HepG2 (cell line): ENCODE data around the gene TEAD3. TPM values are rescaled to one million over a fixed set of nuclear protein-coding genes. Genes with fewer than 3 reads are reported as not detected.

Experiments
- ATAC-seq: fragments of 200-7000 bp; cut with Tn5 transposase; 3 replicates; pipeline ENCODE4 v1.9.1; 2020; ENCODE audit warnings: mild to moderate bottlenecking, moderate library complexity
- BruUV-seq: library from RNA; stranded (reverse); fragments of 400-500 nt; replicated peaks from 2 replicates; lab custom pipeline; 2021; lab: Mats Ljungman, UMichigan
- CTCF ChIA-PET: fragments of 300-600 bp; formaldehyde crosslinking; extraction: SDS; loops from one replicate; lab custom pipeline; 2021; ENCODE audit warnings: low total read pairs, inconsistent platforms, low intra/inter-chr PET ratio; lab: Yijun Ruan, JAX
- POLR2A ChIA-PET: fragments of 350-600 bp; sonication (Branson Sonifier 250); formaldehyde crosslinking; loops from one replicate; lab custom pipeline; 2020; ENCODE audit warnings: antibody characterized with exemption, inconsistent platforms; lab: Yijun Ruan, JAX
- DNase-seq: peaks from one replicate; pipeline ENCODE4 v3.0.0-alpha.2; 2015; ENCODE audit warnings: low spot score
- FAIRE-seq: peaks from 3 replicates; lab custom pipeline; 2011; peaks lifted over from hg19 to GRCh38; lab: Jason Lieb, UNC
- H2AFZ ChIP-seq: one replicate; pipeline ENCODE4 v1.6.1; 2011; ENCODE audit warnings: low read length, inconsistent platforms
- H3K27ac ChIP-seq: fragments of 300-600 bp; 3 replicates; pipeline ENCODE4 v1.8.0; 2011; ENCODE audit warnings: mixed run types, mild to moderate bottlenecking, mixed read lengths, low read length, inconsistent platforms; ENCODE audit not compliant: insufficient read depth; ENCODE audit errors: extremely low read length
- H3K27me3 ChIP-seq, 2 experiments: fragments of 200-600 bp in 1 of 2; 2 replicates in 1 of 2; 3 replicates in 1 of 2; pipeline versions ENCODE4 v1.6.0 to v1.8.0; 2011; ENCODE audit warnings: low read length in 2 of 2, mild to moderate bottlenecking in 2 of 2, moderate library complexity in 2 of 2, inconsistent platforms in 1 of 2; ENCODE audit not compliant: insufficient read depth in 2 of 2, control insufficient read depth in 1 of 2
- H3K36me3 ChIP-seq, 2 experiments: fragments of 200-600 bp in 1 of 2; replicated peaks in 1 of 2; 2 replicates in 1 of 2; 3 replicates in 1 of 2; pipeline versions ENCODE4 v1.5.1 to v1.8.0; 2011; ENCODE audit warnings: low read length in 2 of 2, inconsistent platforms in 1 of 2; ENCODE audit not compliant: insufficient read depth in 2 of 2, control insufficient read depth in 1 of 2
- H3K4me1 ChIP-seq: 2 replicates; pipeline ENCODE4 v1.5.1; 2012; ENCODE audit warnings: low read length, inconsistent platforms; ENCODE audit not compliant: insufficient read depth
- H3K4me2 ChIP-seq: 2 replicates; pipeline ENCODE4 v1.6.0; 2011; ENCODE audit warnings: low read depth, low read length, inconsistent platforms
- H3K4me3 ChIP-seq, 3 experiments: fragments of 200-600 bp in 1 of 3; sonication (generic), shearing (Covaris generic) in 1 of 3; replicated peaks in 1 of 3; 2 replicates each; pipeline ENCODE4 v1.5.1; 2011 to 2016; ENCODE audit warnings: low read length in 3 of 3, inconsistent platforms in 2 of 3, low read depth in 2 of 3, mild to moderate bottlenecking in 2 of 3, control low read depth in 1 of 3, mixed read lengths in 1 of 3; ENCODE audit not compliant: insufficient read depth in 1 of 3
- H3K79me2 ChIP-seq: one replicate; pipeline ENCODE4 v1.6.1; 2011; ENCODE audit warnings: low read length, inconsistent platforms; ENCODE audit not compliant: insufficient read depth
- H3K9ac ChIP-seq: 2 replicates; pipeline ENCODE4 v1.6.0; 2011; ENCODE audit warnings: mild to moderate bottlenecking, low read depth, low read length, inconsistent platforms; ENCODE audit not compliant: insufficient read depth
- H3K9me3 ChIP-seq: 2 replicates; pipeline ENCODE4 v1.5.1; 2012; ENCODE audit warnings: mild to moderate bottlenecking, low read length
- H4K20me1 ChIP-seq: 2 replicates; pipeline ENCODE4 v1.6.0; 2011; ENCODE audit warnings: inconsistent platforms, mild to moderate bottlenecking, low read length, moderate library complexity; ENCODE audit not compliant: insufficient read depth
- AGO1 ChIP-seq: fragments of 200-400 bp; formaldehyde crosslinking; IDR thresholded peaks from 2 replicates; pipeline ENCODE4 v1.6.1; 2017; ENCODE audit warnings: mild to moderate bottlenecking, low read depth, low read length, moderate library complexity; ENCODE audit not compliant: poor library complexity, severe bottlenecking
- ARID4A ChIP-seq: sonication (generic); formaldehyde crosslinking; IDR thresholded peaks from 2 replicates; pipeline ENCODE4 v1.5.0; 2020; ENCODE audit warnings: mild to moderate bottlenecking, missing genetic modification reagents, borderline replicate concordance
- MLLT10 ChIP-seq: sonication (generic); formaldehyde crosslinking; IDR thresholded peaks from 2 replicates; pipeline ENCODE4 v1.4.0; 2020; ENCODE audit warnings: missing genetic modification reagents
- NFE2L1 ChIP-seq: sonication (generic); formaldehyde crosslinking; IDR thresholded peaks from 2 replicates; pipeline ENCODE4 v1.4.0; 2020; ENCODE audit warnings: missing genetic modification reagents, mild to moderate bottlenecking, borderline replicate concordance
- NFKB2 ChIP-seq: sonication (generic); formaldehyde crosslinking; IDR thresholded peaks from 2 replicates; pipeline ENCODE4 v1.4.0; 2020; ENCODE audit warnings: missing genetic modification reagents, borderline replicate concordance
- NR1H2 ChIP-seq: sonication (generic); formaldehyde crosslinking; IDR thresholded peaks from 2 replicates; pipeline ENCODE4 v1.8.1; 2022; ENCODE audit warnings: low read depth, missing genetic modification reagents, borderline replicate concordance
- RXRA ChIP-seq: sonication (generic); formaldehyde crosslinking; IDR thresholded peaks from 2 replicates; pipeline ENCODE4 v1.5.1; 2020; ENCODE audit warnings: missing genetic modification reagents
- TBX2 ChIP-seq: sonication (generic); formaldehyde crosslinking; IDR thresholded peaks from 2 replicates; pipeline ENCODE4 v1.5.0; 2020; ENCODE audit warnings: missing genetic modification reagents, mild to moderate bottlenecking, borderline replicate concordance
- ZBTB1 ChIP-seq: sonication (generic); formaldehyde crosslinking; IDR thresholded peaks from 2 replicates; pipeline ENCODE4 v1.4.0; 2020; ENCODE audit warnings: missing genetic modification reagents, borderline replicate concordance
- ZNF17 ChIP-seq: sonication (generic); formaldehyde crosslinking; IDR thresholded peaks from 2 replicates; pipeline ENCODE4 v1.5.0; 2020; ENCODE audit warnings: mild to moderate bottlenecking, missing genetic modification reagents
- ZNF205 ChIP-seq: IDR thresholded peaks from 2 replicates; pipeline ENCODE4 v1.6.1; 2018; ENCODE audit warnings: missing biosample characterization, missing genetic modification reagents
- ZNF607 ChIP-seq: sonication (generic); formaldehyde crosslinking; IDR thresholded peaks from 2 replicates; pipeline ENCODE4 v1.5.1; 2020; ENCODE audit warnings: missing genetic modification reagents, mild to moderate bottlenecking, borderline replicate concordance
- ZNF670 ChIP-seq: sonication (generic); formaldehyde crosslinking; IDR thresholded peaks from 2 replicates; pipeline ENCODE4 v1.8.0; 2022; ENCODE audit warnings: mild to moderate bottlenecking, missing genetic modification reagents, borderline replicate concordance
- WGBS: methylation state at CpG from one replicate; pipeline ENCODE4 v1.1.6; 2017; ENCODE audit warnings: low lambda C conversion rate; 5-methylcytosine and 5-hydroxymethylcytosine counted together
- in situ Hi-C: cut with HindIII; loops from 2 replicates; pipeline ENCODE4 v1.10.0; 2017; ENCODE audit warnings: low pct_unique_long_range_greater_than_20kb; ENCODE audit not compliant: extremely low pct_ligation_motif_present
- intact Hi-C: fragments of 100-400 bp; cut with micrococcal nuclease; formaldehyde crosslinking; loops from one replicate; pipeline ENCODE4 v1.10.0; 2022; ENCODE audit not compliant: unreplicated experiment
- polyA plus RNA-seq, 8 experiments: library from polyadenylated mRNA; depleted of rRNA in 3 of 8; stranded (reverse) in 7 of 8; unstranded in 1 of 8; fragments of >200 nt; fragmentation: Illumina TruSeq in 4 of 8; extraction: Trizol in 4 of 8; gene quantifications; 2 replicates each; pipeline versions ENCODE4 v1.2.1 to v1.2.3, GENCODE V29; 2011 to 2016; ENCODE audit warnings: low read depth in 4 of 8, missing spikeins in 1 of 8, mixed read lengths in 1 of 8; ENCODE audit not compliant: insufficient read depth in 1 of 8
- total RNA-seq, 5 experiments: library from RNA; depleted of rRNA; stranded (reverse); fragments of >200 nt; fragmentation: Illumina TruSeq; extraction: Trizol; gene quantifications; 2 replicates each; pipeline ENCODE4 v1.2.3, GENCODE V29; 2016; ENCODE audit warnings: low read depth in 1 of 5

Gene TEAD3
- total and polyA plus RNA-seq, 2 of the 13 experiments (the other 11 are each of a cell fraction or from before 2014, with no cell fraction given) = 15.1 to 16.5 TPM

DNA sequence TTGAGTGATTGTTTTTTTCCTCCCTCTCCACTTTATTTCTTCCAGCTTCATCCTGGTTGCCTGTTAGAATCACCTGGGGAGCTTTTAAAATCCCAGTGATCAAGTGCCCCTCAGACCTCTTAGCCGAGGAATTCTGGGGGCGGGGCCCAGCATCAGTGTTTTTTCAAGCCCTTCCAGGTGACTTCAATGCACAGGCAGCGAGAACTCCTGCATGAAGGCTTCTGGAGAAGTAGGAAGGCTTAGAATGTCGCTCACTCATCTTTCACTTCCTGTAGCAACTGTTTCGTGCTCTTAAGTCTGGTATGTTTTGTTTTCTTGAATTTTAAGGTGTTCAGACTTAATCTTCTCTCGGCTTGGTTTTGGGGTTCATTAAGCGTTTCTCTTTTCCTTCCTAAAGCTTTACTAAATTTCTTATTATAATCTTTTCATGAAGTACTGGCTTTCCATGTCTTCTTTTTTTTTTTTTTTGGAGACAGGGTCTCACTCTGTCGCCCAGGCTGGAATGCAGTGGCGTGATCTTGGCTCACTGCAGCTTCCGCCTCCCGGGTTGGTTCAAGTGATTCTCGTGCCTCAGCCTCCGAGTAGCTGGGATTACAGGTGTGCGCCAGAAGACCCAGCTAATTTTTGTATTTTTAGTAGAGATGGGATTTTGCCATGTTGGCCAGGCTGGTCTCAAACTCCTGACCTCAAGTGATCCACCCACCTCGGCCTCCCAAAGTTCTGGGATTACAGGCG is 46.7 kb upstream of the TEAD3 start:
- Histone ChIP-seq H3K9me3 (no peaks in the 10 kb centered on the region), H4K20me1 (no peaks in the 10 kb centered on the region), H3K27ac (no peak overlapping the region), H3K79me2 (no peaks in the 10 kb centered on the region), H2AFZ (no peak overlapping the region), H3K4me1 (peaks cover 7% of the 10 kb centered on the region; the same call in 1 of the 2 replicates), H3K4me2 (no peak overlapping the region)
- no TSS peak for BruUV-seq
- no peak for DNase-seq
- ATAC-seq = no peak
- ChIA-PET POLR2A (no interaction called here), CTCF (no interaction called here)
- in situ Hi-C loops = no loop called here
- no peak for TF ChIP-seq MLLT10 (CRISPR knock-in tag)
- no peak for TF ChIP-seq ZNF205 (CRISPR knock-in tag)
- TF ChIP-seq ZNF670 (CRISPR knock-in tag) = no peak
- no peak for TF ChIP-seq RXRA (CRISPR knock-in tag)
- TF ChIP-seq, all 625 proteins: peak for 0
- intact Hi-C loops = no loop called here
- WGBS = 48% methylated on average over 16 of the region's 16 CpGs
- Histone ChIP-seq H3K4me3 (no peak overlapping the region), H3K36me3 (no peaks in the 10 kb centered on the region), H3K27me3 (peaks cover 0 to 30% of the 10 kb centered on the region in 2 experiments), H3K9ac (no peak overlapping the region)
- no peak for FAIRE-seq

GRCh38 chr6:35541836-35542235 is 45.0 kb upstream of the TEAD3 start:
- no TSS peak for BruUV-seq
- no peaks in the 10 kb centered on the region for H3K9me3 ChIP-seq
- H2AFZ ChIP-seq = no peak overlapping the region
- intact Hi-C loops = no loop called here
- no peaks in the 10 kb centered on the region for H3K4me1 ChIP-seq
- no peak overlapping the region for H3K4me2 ChIP-seq
- H3K27ac ChIP-seq = no peak overlapping the region
- H3K27me3 ChIP-seq = peaks cover 0 to 24% of the 10 kb centered on the region in 2 experiments
- no peak for FAIRE-seq
- no peak overlapping the region for H3K4me3 ChIP-seq
- ChIA-PET POLR2A (no interaction called here), CTCF (no interaction called here)
- no peaks in the 10 kb centered on the region for H3K79me2 ChIP-seq
- no peaks in the 10 kb centered on the region for H3K36me3 ChIP-seq
- no peak overlapping the region for H3K9ac ChIP-seq
- no peak for ATAC-seq
- in situ Hi-C loops = no loop called here
- WGBS = 4% methylated on average over 2 of the region's 2 CpGs
- no peaks in the 10 kb centered on the region for H4K20me1 ChIP-seq
- no peak for DNase-seq
- TF ChIP-seq TBX2 (CRISPR knock-in tag) (no peak), AGO1 (no peak), ZBTB1 (CRISPR knock-in tag) (no peak), ZNF17 (no peak), ZNF607 (no peak), ARID4A (CRISPR knock-in tag) (no peak), NFE2L1 (CRISPR knock-in tag) (no peak), NFKB2 (no peak), NR1H2 (CRISPR knock-in tag) (no peak)
